IPS-NIHi7 (cell line): ENCODE data around the gene MOB2.

Source experiments
- DNase-seq: peaks from one replicate; pipeline ENCODE4 v3.0.0; 2012; ENCODE audit warnings: mixed read lengths; ENCODE audit errors: extremely low spot score

MOB2 gene

DNA sequence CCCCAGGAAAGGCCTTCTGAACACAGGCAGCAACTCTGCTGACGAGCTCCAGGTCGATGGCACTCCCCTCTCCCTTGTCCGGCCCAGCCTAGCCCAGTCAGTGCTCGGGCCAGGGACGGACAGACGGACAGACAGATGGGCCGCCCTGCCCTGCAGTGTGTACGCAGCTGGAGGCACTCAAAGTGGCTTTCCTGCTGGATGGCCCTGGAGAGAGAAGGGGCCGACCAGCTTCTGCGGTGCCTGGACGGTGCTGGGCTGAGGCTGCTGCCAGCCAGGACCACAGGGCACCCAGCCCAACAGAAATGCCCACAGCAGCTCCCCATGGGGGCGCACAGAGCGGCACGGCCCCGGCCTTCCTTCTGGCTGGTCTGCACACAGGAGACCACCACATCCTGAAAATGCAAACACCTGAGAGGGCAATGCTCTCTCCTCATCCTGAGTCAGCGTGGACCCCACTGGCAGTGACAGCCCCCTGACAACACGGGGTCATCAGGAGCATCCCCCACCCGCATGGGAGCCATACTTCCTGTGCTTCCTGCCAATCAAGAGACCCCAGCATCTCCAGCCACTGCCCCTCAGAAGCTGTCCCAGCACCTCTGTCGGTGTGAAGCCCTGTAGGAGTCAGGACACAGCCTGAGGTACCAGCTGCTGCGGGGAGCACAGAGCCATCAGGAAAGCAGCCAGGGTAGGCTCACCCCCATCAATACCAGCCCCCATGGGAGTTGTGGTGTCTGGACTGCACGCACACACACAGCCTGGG lies 692 bp upstream of the MOB2 start:
- DNase-seq, result no peak

DNA sequence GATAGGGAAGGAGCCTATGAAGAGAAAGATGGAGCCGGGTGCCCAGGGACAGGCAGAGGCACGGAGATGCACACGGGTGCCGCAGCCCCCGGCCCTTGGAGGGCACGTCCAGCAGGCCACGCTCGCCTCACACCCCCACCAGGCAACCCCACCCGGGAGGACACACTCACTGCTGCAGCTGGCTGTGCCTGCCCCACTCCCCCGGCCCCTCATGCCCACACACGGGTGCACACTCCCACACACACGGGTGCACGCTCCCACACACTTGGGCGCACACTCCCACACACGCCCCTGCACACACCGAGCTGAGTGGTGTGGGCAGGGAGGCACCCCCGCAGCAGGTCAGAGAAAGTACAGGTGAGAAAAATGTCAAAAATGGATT lies 1.1 kb downstream of the MOB2 start:
- no peak for DNase-seq

DNA sequence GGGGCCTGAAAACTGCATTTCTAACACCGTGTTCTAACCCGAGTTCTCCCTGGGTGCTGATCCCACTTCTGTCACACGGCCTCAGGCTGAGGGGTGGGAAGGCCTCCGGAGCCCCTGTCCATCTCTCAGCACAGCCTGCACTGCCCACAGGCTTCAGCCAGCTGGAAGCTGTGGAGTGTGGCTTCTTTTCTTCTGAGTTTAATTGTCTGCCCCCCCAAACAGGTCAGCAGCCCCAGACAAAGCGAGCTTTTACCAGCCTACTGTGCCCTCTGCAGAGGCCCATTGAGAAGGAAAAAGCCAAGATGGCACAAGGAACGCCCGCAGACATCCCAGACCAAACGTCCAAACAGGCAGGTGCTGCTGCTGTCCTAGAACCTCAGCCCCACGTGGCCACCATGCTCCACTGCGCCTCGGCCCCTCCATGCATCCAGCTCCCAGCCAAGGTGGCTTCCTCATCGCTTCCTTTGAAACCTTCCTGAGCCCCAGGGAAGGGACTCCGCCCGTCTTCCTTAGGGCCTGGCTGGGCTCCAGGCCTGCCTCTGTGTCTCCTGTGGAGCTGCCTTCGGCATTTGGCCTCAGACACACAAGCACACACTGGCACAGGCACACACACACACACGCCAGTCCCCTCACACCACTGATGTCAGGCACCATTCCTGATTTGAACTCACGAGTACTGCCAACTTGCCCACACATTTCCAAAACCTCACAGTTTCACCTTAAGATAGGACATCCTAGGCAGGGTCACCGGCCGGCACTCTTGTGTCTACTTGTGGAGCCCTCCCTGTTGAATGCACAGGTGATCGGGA lies 1.7 kb downstream of the MOB2 start:
- DNase-seq, result no peak

DNA sequence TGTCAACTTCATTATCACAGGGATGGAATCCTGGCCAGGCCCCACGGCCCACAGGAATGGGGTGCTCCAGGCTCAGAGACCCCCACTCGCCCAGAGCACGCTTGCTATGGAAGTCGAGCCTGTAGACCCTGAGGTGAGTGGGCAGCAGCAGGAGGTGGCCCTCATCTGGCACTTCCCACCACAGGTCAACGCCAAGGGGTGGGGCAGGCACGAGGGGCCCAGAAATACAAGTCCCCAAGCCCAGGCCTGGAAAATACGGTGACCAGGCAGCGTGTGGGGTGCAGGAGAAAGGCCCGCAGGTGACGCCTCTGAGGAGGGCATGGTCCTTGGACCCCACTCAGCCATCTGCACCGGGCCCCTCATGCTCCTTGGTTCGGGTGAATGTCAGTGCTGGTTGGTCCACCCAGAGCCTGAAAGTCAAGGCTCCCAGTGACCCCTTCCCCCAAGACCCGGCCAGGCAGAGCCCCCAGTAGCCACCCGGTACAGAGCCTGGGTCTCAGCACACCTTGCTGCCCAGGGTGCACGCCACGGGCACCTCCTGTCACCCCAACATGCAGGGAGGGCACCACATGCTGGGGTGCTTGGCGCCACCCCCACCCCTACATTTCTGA lies 2.4 kb downstream of the MOB2 start:
- no peak for DNase-seq

DNA sequence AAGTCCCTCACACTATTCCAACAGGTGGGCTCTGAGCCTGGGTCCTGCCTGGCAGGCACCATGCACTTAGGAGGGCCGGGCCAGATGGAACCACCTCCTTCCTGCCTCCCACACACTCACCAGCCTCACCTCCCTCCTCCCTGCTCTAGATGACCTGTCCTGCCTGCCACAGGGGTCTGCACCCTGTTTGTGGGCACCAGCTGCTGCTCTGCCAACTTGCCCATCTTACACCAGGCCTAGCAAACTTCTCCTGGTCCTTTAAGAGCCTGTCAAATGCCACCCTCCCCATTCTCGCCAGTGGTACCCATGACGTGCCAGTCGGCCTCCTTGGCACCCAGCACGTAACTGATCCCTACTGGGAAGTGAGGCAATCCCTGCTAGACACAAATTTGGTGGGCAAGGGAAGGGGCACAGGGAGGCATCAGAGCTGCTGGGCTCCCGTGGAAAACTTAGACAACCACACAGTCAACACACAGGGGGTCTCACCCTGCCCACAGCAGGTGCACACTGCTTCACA lies 3.1 kb downstream of the MOB2 start:
- no peak for DNase-seq

DNA sequence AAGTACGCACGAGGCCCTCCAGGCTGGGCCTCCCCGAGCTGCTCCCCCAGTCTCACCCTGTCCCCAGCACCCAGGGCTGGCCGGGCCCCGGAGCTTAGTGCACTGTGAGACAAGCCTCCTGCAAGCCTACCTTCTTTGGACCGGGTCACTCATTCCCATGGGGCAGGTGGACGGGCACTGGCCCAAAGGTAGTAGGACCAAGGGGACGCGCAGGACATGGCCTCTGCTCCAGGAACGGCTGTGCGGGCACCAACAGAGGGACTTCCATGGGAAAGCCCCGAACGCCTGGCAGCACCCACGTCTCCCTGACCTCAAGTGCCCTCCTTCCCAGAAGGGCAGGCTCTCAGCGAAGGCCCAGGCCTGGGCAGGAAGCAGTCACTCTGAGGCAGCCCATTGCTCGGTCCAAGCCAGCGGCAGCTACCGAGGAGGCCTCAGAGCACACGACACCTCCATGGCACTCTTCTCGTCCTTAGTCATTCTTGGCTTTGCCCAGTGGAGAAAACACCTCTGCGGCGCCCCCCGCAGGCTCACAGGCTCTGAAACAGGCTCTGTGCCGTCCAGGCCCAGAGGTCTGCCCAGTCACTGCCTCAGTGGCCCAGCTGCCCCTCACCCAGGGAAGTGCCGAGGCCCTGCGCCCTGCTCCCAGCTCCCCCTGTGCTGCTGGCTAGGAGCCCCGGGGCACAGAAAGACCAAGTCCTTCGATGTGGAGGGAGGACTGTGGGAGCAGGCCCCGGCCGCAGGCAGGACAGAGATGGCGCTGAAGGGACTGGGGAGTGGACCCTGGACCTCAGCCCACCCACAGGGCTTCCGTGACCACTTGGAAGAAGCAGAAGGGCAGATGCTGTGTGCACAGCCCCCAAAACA lies 3.8 kb downstream of the MOB2 start:
- DNase-seq, result no peak

DNA sequence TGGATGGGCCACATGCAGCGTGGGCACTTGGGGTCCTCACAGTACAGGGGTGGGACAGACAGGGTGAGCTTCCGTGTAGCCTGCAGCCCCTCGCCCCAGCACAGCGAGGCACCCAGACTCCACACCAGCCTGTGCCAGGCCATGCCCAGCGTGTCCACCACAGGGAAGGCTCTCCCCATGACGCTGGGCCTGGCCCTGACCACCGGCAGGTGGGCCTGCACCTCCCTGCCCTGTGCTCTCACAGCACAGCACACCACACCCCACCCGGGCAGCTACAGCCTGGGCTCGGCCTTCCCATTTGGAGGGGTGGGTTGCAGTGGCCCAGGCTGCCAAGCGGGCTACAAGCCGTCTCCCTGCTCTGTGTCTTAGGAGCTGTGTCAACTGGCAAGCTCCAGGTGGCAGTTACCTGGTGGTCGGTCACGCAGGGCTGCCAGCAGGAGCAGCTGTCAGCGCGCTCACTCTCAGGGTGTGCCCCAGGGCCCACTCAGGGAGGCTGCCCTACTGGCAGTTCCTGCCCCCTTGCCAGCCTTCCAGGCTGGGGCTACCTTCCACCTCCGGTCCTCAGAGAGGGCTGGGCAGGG lies 4.6 kb downstream of the MOB2 start:
- DNase-seq, result no peak

DNA sequence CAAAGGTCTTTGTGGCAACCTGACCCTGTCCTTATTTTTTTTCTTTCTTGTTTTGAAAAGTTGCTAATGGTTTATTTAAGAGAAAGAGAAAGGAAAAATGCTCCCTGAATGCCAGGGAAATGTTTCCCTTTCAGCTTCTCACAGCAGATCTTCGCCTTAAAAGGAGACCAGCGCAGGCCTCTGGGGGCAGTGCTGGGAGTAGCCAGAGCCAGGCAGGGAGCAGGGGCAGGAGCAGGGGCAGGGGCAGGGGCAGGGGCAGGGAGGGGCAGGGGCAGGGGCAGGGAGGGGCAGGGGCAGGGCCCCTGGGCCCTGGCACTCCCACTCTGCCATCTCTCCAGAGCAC lies 5.1 kb downstream of the MOB2 start:
- no peak for DNase-seq

DNA sequence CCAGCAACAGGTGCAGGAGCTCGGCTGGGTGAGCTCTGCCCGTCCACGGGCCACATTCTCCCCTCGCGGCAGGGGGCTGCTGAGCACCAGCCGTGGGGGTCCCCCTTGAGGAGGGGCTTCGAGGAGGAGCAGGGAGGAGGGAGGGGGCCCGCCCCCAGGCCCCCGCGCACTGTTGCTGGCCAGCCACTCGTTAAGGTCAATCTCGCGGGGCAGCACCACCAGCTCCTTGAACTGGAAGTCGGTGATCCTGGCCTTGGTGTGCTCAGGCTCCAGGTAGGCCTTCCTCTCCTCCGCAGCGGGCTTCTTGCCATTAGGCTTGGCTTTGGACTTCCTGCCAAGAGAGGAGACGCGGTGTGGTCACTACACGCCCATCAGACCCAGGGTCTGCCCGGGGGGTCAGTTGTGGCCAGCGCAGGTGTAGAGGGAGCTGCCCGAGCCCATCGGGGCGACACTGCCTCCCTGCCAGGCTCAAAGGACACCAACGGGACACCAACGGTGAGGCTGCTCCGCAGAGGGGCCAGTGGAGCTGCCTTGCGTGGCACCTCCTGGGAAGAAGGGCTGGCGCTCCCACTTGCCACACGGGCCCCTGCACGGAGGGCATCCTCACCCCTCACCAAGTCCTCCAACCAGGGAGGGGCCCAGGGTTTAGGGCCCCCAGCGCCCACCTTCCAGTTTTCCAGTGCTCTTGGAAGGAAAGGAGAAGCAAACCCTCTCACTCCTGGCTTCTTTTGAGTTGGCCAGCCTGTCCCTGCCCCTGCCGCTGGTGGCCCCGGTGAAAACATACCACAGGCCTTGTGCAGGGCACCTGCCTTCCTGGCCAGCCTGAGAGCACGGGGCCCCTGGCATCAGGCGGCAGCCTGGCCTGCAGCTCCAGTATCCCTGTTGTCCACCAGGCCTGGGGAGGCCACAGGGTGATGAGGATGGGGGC lies 5.8 kb downstream of the MOB2 start:
- no peak for DNase-seq

DNA sequence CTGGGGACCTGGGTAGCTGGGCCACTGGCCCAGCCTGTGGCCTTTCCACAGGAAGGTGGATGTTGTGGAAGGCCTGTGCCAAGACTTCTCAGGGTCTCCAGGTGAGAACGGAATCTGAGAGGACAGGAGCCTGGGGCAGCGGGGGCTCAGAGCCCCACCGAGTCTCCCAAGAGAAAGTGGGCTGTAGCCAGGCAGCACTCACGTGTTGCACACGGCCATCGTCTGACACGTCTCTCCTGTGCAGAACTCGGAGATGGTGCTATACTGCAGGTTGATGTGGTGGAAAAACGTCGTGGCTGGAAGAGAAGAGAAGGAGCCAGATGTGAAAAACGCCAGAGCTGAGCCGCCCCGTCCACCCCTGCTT lies 6.4 kb downstream of the MOB2 start:
- DNase-seq, result no peak

DNA sequence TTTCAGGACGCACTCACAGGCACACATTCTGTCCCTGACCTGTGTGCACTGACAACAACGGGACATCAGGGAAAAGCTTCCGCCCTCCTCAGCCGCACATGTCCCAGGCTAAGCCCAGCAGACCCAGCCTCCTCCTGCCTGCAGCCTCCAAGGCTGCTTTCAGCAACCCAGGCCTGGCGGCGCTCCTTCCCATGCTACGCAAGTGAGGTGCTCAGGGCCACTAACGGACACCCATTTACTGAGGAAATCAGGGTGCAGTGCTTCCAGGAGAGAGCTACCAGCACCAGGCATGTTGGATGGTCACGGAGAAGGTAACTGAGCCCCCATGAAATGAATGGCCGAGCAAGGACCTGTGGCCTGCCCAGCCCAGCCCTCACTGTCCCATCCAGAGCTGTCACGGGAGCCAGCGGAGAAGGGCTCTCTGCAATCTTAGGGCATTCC lies 6.9 kb downstream of the MOB2 start:
- no peak for DNase-seq

DNA sequence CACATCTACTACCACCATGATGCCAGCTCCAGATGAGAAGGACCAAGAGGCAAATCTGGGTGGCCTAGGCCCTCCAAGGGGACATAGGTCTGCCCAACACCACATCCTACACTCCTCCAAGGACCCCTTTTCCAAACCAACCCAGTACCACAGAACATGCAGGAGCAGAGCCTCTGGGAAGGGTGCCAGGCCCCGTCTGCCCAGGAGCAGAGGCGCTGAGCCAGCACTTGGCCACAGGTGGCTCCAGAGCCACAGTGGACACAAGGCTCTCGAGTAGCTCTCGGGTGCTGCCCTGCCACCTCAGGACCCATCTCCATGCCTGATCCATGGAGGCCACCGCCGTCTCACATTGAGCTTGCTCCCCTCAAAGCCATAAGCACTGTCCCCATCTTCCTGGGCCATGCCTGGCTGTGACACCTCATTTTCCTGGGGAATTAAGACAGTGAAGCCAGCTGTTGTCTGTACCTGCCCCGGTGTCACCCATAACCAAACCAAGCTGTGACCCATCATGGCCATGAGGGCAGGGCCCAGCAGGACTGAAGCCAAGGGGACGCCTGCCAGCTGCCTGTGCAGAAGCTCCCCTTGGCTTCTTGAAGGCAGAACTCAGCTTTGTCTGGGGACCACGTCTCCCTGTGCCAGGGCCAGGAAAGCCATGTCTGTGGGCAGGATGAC lies 7.4 kb downstream of the MOB2 start:
- DNase-seq, result no peak

DNA sequence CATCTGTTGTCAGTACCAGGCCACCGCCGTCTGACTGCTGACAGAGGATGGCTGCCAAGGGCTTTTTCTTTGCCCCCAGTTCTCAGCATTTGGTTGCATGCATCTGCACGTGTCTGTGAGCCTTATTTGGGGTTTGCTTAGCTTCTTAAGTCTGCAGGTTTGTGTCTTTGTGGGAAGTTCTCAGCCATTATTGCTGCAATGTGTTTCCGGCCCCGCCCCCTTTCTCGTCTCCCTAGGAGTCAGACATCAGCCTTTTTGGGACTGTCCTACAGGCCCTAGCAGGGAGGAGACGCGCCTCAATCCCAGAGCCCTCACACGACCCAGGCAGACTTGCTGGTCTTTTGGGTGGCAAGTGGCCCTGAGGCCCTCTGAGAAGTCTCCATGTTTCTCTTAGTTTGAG lies 8.0 kb downstream of the MOB2 start:
- no peak for DNase-seq

DNA sequence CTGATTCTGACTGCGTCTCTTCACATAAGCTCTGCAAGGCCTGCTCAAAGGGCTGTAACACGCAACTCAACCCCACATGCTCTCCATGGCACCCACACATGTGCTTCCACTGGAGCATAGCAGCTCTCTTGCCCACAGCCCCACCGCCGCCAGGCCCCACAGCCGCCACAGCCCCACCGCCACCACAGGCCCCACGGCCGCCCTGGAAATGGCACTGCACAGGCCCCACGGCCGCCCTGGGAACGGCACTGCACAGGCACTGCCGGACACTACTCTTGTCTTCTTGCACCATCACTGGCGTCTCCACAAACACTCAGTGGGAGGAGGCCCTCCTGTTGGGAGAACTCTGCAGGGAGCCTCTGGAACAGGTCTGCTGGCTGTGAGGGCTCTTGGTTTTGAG lies 8.6 kb downstream of the MOB2 start:
- DNase-seq, result no peak

DNA sequence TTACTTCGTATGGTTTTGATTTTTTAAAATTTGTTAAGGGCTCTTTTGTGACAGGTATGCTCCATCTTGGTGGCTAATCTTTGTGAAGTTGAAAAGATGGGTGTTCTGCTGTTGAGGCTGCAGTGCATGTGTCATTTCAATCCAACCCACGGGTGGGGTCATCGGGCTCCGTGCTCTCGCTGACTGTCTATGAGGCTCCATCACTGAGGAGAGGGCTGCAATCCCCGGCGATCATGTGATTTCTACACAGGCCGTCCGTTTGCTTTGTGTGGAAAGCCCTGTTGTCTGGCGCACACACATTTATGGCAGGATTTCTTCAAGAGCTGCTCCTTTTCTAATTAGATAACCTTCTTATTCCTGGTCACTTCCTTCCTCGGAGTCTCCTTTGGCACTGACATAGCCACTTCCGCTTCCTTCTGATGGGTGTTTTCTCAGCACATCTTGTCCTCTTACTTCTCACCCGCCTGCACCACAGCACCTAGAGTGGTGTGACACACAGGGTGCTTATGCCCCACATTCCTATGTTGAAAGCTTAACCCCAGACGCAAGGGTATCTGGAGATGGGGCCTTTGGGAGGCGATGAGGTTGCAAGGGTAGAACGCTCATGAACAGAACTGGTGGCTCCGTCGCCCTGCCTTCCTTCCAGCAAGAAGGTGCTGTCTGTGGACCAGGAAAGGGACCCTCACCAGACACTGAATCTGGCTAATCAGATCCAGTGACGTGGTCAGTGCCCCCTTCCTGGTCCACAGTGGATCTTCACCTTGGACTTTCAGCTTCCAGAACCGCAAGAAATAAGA lies 9.4 kb downstream of the MOB2 start:
- DNase-seq, result no peak

DNA sequence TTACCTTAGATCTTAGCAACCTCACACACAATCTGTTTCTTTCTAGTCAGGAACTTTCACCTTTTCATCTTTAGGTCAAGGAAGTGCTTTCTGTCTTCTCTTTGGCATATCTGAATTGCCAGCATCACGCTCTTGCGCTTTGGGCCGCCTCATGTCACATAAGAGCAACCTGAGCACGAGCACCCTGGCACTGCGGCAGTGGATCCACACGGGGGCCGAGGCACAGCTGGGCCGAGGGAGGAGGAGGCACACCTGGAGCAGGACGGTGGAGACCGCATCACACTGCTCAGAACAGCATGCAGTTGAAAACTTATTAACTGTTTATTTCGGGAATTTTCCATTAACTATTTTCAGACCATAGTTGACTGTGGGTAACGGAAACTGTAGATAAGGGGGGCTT lies 10.7 kb downstream of the MOB2 start:
- no peak for DNase-seq

DNA sequence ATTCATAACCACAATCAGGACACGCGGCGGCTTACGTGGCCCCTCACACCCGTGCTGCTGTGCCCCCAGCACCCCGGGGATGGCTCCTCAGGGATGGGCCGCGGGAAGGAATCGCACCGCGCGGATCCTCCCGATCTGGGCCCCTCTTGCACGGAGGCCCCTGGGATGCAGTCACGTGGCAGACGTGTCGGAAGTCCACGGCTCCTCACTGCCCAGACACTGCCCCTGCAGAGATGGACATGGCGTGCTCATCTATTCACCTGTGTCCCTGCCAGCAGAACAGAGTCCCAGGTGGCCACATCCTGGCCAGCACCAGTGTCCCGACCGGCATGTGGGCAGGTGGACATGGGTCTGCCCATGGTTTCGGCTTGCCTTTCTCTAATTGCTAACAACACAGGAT lies 12.8 kb downstream of the MOB2 start:
- no peak for DNase-seq

DNA sequence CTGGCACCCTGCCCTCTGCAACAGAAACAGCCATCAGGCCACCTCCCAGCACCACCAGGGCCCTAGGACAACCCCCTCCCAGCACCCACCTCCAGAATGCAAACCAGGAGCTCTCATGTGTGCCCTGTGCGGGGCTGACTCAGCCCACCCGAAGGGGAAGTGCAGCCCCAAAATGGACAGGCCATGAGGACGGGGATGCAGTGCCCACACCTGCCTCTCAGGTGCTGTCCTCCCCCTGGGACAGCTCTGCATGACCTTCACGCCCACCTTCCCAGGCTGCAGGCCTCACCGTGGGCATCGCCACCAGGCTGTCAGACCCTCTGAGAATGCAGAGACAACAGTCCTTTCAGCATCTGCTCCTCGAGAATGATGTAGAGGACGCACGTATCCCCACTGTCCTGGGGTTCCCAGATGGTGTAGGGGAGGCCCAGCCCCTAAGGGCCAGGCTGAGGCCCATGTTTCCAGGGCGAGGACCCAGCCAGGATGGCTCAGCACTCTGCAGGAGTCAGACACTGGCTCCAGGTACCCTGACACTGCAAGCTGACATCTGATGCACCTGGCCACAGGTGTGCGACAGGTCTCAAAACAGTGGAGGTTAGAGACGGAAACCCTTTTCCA lies 13.5 kb downstream of the MOB2 start:
- DNase-seq, result no peak
